RKO (cell line): ENCODE results near the gene NMUR1.
A peak's percentile ranks its signal among the peaks of the same experiment; 100 is the strongest.
"Not testable (repeated sequence)": the region's sequence is repeated elsewhere in the genome, so short reads cannot be mapped to it uniquely, and the experiment has no call there.

ENCODE experiments used
- DNase-seq: peaks from one replicate; pipeline ENCODE4 v3.0.0-alpha.2; 2016; ENCODE audit warnings: low spot score

The NMUR1 gene, protein sequence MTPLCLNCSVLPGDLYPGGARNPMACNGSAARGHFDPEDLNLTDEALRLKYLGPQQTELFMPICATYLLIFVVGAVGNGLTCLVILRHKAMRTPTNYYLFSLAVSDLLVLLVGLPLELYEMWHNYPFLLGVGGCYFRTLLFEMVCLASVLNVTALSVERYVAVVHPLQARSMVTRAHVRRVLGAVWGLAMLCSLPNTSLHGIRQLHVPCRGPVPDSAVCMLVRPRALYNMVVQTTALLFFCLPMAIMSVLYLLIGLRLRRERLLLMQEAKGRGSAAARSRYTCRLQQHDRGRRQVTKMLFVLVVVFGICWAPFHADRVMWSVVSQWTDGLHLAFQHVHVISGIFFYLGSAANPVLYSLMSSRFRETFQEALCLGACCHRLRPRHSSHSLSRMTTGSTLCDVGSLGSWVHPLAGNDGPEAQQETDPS

GRCh38 chr2:231530099-231531011 is at the start of gene NMUR1:
NMUR1 (minus strand) TSS chr2:231530445; CDS start chr2:231530361, 84 bp downstream.
- DNase-seq: no peak

GRCh38 chr2:231579560-231579959 is 49.3 kb upstream of the NMUR1 start:
- no peak for DNase-seq

DNA sequence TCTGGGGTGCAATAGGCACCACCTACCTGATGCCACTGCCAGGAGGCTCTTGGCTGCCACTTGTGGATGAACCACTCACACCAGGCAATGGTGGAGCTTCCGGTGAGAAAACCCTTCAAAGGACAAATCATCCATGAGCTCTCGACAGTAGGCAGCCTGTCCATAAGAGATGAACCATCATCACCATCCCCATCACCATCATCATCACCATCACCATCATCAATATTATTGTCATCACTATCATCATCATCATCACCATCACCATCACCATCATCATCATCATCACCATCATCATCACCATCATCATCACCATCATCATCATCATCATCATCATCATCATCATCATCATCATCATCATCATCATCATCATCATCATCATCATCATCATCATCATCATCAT is 48.4 kb upstream of the NMUR1 start:
- not testable (repeated sequence) for DNase-seq

DNA sequence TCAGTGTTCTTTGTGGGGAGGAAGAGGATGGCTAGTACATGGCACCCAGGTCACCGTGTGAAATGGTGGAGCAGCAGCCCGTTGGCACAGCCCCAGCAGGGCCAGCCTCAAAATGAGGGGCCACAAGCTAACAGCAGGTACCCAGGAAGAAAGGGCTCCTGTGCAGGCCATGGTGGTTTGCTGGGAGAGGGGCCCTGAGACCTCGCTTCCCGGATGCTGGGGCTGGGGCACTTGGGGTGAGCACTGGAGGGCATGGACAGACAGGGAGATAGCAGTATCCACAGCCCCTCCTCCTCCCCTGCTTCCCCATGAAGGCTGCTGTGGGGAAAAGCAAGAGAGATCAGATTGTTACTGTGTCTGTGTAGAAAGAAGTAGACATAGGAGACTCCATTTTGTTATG is 46.2 kb upstream of the NMUR1 start:
- no peak for DNase-seq

- no peak for DNase-seq
Measured at GRCh38 chr2:231575612-231576256, 45.5 kb upstream of the NMUR1 start.

- no peak for DNase-seq
Measured at GRCh38 chr2:231573698-231574421, 43.6 kb upstream of the NMUR1 start.

DNA sequence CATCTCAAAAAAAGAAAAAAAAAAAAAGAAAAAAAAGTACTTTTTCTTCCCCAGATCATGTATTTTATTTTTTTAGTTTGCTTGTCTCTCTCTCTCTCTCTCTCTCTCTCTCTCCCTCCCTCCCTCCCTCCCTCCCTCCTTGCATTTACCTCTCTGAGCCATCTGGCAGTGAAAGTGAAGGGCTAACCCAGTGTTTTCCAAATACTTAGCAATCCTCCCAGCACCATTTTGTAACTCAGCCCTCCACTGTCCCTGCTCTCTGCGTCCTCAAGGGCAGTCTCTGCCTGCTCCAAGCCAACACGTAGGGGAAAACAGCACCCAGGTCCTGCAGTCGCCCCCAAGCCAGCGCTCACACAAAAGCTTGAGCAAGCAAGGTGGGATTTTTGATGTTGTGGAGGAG is 42.9 kb upstream of the NMUR1 start:
- DNase-seq: no peak

GRCh38 chr2:231571661-231572191 is 41.5 kb upstream of the NMUR1 start:
- DNase-seq: no peak

GRCh38 chr2:231570915-231571314 is 40.7 kb upstream of the NMUR1 start:
- DNase-seq: not testable (repeated sequence)

DNA sequence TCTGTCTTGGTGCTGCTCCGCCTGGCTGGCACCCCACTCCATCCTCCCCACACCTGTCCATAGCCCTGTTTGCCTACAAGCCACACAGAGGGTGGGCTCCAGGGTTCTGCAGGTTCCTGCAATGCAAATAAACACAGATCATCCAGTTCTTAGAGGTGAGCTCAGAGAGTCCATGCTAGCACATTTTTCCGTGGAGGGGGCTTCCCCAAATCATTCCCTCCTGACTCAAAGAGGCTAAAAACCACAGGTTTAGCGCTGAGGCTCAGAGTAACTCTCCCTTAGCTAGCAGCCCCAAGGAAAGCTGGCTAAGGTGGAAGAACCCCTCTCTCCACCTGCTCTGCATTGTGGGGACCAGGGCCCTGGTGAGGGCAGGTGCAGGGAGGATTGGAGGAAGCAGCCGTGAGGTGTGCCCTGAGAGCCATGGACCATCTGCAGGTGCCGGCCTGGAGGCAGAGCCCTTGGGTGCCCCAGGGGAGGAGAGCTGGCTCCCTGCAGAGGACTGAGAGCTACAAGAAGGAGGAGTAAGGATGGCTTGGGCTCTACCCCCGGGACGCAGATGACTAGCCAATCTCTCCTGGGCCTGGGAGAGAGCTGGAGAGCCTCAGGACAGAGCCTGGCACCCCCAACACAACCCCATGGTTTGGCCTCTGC is 38.7 kb upstream of the NMUR1 start:
- no peak for DNase-seq

DNA sequence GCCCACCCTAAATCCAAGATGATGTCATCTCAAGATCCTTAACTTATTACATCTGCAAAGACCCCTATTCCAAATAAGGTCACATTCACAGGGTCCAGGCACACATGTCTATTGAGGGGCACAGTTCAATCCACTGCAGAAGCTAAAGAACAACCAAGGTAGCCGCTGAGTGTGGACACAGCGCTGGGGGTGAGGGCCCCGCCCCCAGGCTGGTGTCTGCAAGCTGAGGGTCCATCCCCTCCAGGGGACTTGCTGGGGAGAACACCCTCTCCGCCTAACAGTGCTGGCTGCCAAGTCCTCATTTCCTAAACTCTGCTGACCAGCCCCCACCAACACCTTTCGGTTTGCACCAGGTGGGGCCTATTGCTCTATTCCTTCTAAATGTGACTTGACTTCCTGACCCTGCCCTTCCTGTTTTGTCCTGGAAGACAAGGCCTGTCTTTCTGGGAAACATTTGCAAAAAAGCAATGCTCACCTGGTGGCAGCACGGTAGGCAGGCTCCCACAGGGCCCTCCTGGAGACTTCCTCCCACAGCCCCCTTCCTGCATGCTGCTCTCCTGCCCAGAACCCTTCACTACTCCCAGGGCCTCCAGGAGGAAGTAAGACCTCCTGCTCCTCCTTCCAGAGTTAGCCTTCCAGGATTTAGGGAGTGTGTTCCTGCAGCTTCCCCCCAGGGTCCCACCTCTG is 38.0 kb upstream of the NMUR1 start:
- DNase-seq: no peak

GRCh38 chr2:231567159-231567558 is 36.9 kb upstream of the NMUR1 start:
- DNase-seq: no peak

- no peak for DNase-seq
Measured at GRCh38 chr2:231565887-231566594, 35.8 kb upstream of the NMUR1 start.

- peak; percentile 57 for DNase-seq
Measured at GRCh38 chr2:231563378-231563961, 33.2 kb upstream of the NMUR1 start.

- DNase-seq: peak; percentile 47
Measured at GRCh38 chr2:231557571-231558217, 27.4 kb upstream of the NMUR1 start.

GRCh38 chr2:231556981-231557380 is 26.7 kb upstream of the NMUR1 start:
- DNase-seq: no peak

- not testable (repeated sequence) for DNase-seq
Measured at GRCh38 chr2:231556496-231556895, 26.3 kb upstream of the NMUR1 start.

DNA sequence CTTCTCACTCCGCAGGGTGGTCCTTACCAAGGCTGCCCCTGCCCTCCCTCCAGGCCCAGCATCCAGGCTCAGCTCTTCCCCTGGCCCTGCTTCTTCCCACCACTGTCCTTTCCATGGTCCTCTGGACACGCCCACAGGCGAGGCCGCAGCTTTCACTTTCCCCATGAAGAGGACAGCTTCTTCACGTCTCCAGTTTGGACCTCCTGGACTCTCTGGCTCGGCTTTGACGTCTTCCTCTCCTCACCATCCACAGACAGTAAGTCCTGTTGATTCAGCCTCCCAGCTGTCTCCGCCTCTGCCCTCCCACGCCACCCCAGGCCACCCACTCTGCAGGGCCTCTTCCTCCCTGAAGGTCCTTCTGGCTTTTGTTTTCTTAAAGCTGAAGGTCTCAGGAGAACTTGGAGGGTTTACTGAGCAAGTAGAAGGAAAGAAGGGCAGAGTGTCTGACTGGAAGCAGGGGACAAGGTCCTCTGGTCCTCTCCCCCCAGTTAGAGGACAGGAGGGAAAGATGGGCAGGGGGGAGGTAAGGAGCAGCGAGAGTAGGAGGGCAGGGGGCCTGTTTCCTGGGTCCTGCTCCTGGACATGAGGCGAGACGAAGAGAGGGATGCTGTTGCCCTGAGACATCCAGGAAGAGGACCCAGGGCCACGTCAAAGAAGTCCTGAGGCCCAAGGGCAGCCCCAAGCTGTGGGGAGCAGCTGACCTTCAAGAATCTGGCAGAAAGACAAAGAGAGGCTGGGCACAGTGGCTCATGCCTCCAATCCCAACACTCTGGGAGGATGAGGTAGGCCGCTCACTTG is 24.7 kb upstream of the NMUR1 start:
- no peak for DNase-seq
